ENCODE data around the gene POLR2L. TPM values are rescaled to one million over a fixed set of nuclear protein-coding genes. Genes with fewer than 3 reads are reported as not detected.

The POLR2L gene
- total and polyA plus RNA-seq, 2 of the 13 experiments (the other 11 are each of a cell fraction or from before 2014, with no cell fraction given) = 104 to 114 TPM

- peak overlapping the region; percentile 47; the same call in 1 of the 2 replicates for H3K9ac ChIP-seq (ENCODE audit: insufficient read depth, low read depth, low read length)
- peaks cover 9 to 36% of the 10 kb centered on the region in 2 experiments for H3K36me3 ChIP-seq (replicated peaks in 1 of 2; ENCODE audit: control insufficient read depth in 1 of 2, insufficient read depth in 2 of 2, low read length in 2 of 2)
- H3K4me3 ChIP-seq (replicated peaks in 1 of 3; ENCODE audit: insufficient read depth in 1 of 3, low read depth in 2 of 3, low read length in 3 of 3) = no peak overlapping the region
- 100% methylated on average over 1 of the region's 5 CpGs for WGBS (ENCODE audit: low lambda C conversion rate)
- no peaks in the 10 kb centered on the region for H3K9me3 ChIP-seq (ENCODE audit: low read length)
- H3K4me2 ChIP-seq (ENCODE audit: low read depth, low read length) = peak overlapping the region; percentile 7; the same call in 1 of the 2 replicates
- CTCF ChIA-PET (ENCODE audit: low intra/inter-chr PET ratio, low total read pairs) = no interaction called here
- intact Hi-C loops (cut with micrococcal nuclease; ENCODE audit: unreplicated experiment) (no loop called here), in situ Hi-C loops (cut with HindIII; ENCODE audit: extremely low pct_ligation_motif_present, low pct_unique_long_range_greater_than_20kb) (no loop called here)
- no peak for DNase-seq (ENCODE audit: low spot score)
- peak overlapping the region; percentile 53 for H3K27ac ChIP-seq (ENCODE audit: extremely low read length, insufficient read depth, low read length)
- H2AFZ ChIP-seq (ENCODE audit: low read length) = no peak overlapping the region
- H4K20me1 ChIP-seq (ENCODE audit: insufficient read depth, low read length) = peaks cover 20% of the 10 kb centered on the region; the same call in 1 of the 2 replicates
- peaks cover 32% of the 10 kb centered on the region for H3K79me2 ChIP-seq (ENCODE audit: insufficient read depth, low read length)
- H3K4me1 ChIP-seq (ENCODE audit: insufficient read depth, low read length) = peaks cover 63% of the 10 kb centered on the region
- BruUV-seq (replicated peaks) = no TSS peak
- no peak for TF ChIP-seq ZNF431 (CRISPR knock-in tag; IDR thresholded peaks at IDR 0.05; ENCODE audit: borderline replicate concordance, low read depth)
- TF ChIP-seq CREB1 (IDR thresholded peaks at IDR 0.05) = no peak
- TF ChIP-seq CREB1 (CRISPR knock-in tag; IDR thresholded peaks at IDR 0.05) = no peak
- TF ChIP-seq, protein P1, sequence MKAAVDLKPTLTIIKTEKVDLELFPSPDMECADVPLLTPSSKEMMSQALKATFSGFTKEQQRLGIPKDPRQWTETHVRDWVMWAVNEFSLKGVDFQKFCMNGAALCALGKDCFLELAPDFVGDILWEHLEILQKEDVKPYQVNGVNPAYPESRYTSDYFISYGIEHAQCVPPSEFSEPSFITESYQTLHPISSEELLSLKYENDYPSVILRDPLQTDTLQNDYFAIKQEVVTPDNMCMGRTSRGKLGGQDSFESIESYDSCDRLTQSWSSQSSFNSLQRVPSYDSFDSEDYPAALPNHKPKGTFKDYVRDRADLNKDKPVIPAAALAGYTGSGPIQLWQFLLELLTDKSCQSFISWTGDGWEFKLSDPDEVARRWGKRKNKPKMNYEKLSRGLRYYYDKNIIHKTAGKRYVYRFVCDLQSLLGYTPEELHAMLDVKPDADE (CRISPR knock-in tag; IDR thresholded peaks at IDR 0.05) = no peak
- no peak for TF ChIP-seq ZSCAN9 (CRISPR knock-in tag; IDR thresholded peaks at IDR 0.05; ENCODE audit: borderline replicate concordance)
- 0 out of 2 replicates have a peak, but pooled peaks have one; percentile 20 for TF ChIP-seq CHCHD3 (CRISPR knock-in tag; IDR thresholded peaks at IDR 0.05)
- TF ChIP-seq AGO2 (optimal IDR thresholded peaks at IDR 0.05; ENCODE audit: low read depth, low read length) = peak; percentile 54
- no peak for TF ChIP-seq SKIL (CRISPR knock-in tag; IDR thresholded peaks at IDR 0.05; ENCODE audit: borderline replicate concordance)
- TF ChIP-seq POLR2G (IDR thresholded peaks at IDR 0.05; ENCODE audit: low read depth, low read length) = peak; percentile 21; the same call in 1 of the 2 replicates
- TF ChIP-seq ZC3H13 (CRISPR knock-in tag; IDR thresholded peaks at IDR 0.05) = 0 out of 2 replicates have a peak, but pooled peaks have one; percentile 0
- TF ChIP-seq POLR2A (IDR thresholded peaks at IDR 0.05; ENCODE audit: insufficient read depth in 1 of 2, low read depth in 2 of 2, low read length in 2 of 2) = peak in 1 of 2 experiments; percentile 14; a peak in 1 of 4 replicates
- FAIRE-seq = no peak
- no peak for ATAC-seq
- no peaks in the 10 kb centered on the region for H3K27me3 ChIP-seq (ENCODE audit: control insufficient read depth in 1 of 2, insufficient read depth in 2 of 2, low read length in 2 of 2)
- POLR2A ChIA-PET = interaction anchor here (1.2 to 16.1 kb wide), 5 partner anchors 10 to 82 kb away, joined by 3 to 264 read pairs (median 15); partner anchors contain the start of genes CD151, CRACR2B, PIDD1 and PNPLA2
Measured at GRCh38 chr11:839280-839623, 3.1 kb downstream of the POLR2L start.
